Bronchial epithelial cell (primary cell): ENCODE measurements around the gene ESRP2. TPM values are rescaled to one million over a fixed set of nuclear protein-coding genes. Genes with fewer than 3 reads are reported as not detected.

ENCODE experiments used
- DNase-seq: peaks from one replicate; pipeline ENCODE4 v3.0.0-alpha.2; 2010; ENCODE audit warnings: low read depth
- FAIRE-seq: peaks from 2 replicates; lab custom pipeline; 2011; peaks lifted over from hg19 to GRCh38; lab: Jason Lieb, UNC
- H3K27me3 ChIP-seq: 2 replicates; pipeline ENCODE4 v1.5.1; 2011; ENCODE audit warnings: low read length; ENCODE audit not compliant: control insufficient read depth, insufficient read depth
- H3K36me3 ChIP-seq: 2 replicates; pipeline ENCODE4 v1.5.1; 2011; ENCODE audit warnings: low read length; ENCODE audit not compliant: control insufficient read depth, insufficient read depth
- H3K4me3 ChIP-seq: 2 replicates; pipeline ENCODE4 v1.5.1; 2011; ENCODE audit warnings: mild to moderate bottlenecking, low read depth, low read length, control low read depth
- total RNA-seq: library from RNA; depleted of rRNA; stranded (reverse); fragments of >200 nt; gene quantifications from 2 replicates; pipeline ENCODE4 v1.2.1, GENCODE V29; 2014
- TF ChIP-seq, protein P1 (sequence below): IDR thresholded peaks from 2 replicates; pipeline ENCODE4 v1.5.1; 2011; ENCODE audit warnings: mild to moderate bottlenecking, moderate library complexity, low read length, control low read depth, inconsistent platforms; ENCODE audit not compliant: insufficient read depth, severe bottlenecking

The ESRP2 gene
- total RNA-seq, 1 donor from 2014 or later = 49.0 TPM

DNA sequence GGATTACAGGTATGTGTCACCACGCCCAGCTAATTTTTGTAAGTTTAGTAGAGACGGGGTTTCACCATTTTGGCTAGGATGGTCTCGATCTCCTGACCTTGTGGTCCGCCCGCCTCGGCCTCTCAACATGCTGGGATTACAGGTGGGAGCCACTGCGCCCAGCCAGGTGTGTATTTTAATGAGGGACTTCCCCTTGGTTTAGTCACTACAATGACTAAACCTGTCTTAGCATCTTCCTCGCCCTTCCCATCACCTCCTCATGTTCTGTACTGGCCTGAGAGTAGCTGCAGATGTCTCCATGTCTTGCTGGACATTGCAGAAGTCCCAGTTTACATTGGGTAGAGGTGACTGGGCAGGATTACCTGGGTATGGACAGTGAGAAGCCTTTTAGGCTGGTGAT is 38.0 kb upstream of the ESRP2 start:
- no peaks in the 10 kb centered on the region for H3K27me3 ChIP-seq
- H3K36me3 ChIP-seq = peaks cover 4% of the 10 kb centered on the region
- FAIRE-seq (no peak), DNase-seq (peak; percentile 59)
- H3K4me3 ChIP-seq = no peak overlapping the region
- TF ChIP-seq, protein P1, sequence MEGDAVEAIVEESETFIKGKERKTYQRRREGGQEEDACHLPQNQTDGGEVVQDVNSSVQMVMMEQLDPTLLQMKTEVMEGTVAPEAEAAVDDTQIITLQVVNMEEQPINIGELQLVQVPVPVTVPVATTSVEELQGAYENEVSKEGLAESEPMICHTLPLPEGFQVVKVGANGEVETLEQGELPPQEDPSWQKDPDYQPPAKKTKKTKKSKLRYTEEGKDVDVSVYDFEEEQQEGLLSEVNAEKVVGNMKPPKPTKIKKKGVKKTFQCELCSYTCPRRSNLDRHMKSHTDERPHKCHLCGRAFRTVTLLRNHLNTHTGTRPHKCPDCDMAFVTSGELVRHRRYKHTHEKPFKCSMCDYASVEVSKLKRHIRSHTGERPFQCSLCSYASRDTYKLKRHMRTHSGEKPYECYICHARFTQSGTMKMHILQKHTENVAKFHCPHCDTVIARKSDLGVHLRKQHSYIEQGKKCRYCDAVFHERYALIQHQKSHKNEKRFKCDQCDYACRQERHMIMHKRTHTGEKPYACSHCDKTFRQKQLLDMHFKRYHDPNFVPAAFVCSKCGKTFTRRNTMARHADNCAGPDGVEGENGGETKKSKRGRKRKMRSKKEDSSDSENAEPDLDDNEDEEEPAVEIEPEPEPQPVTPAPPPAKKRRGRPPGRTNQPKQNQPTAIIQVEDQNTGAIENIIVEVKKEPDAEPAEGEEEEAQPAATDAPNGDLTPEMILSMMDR = no peak

GRCh38 chr16:68273459-68273858 is 37.5 kb upstream of the ESRP2 start:
- TF ChIP-seq, protein P1 = no peak

DNA sequence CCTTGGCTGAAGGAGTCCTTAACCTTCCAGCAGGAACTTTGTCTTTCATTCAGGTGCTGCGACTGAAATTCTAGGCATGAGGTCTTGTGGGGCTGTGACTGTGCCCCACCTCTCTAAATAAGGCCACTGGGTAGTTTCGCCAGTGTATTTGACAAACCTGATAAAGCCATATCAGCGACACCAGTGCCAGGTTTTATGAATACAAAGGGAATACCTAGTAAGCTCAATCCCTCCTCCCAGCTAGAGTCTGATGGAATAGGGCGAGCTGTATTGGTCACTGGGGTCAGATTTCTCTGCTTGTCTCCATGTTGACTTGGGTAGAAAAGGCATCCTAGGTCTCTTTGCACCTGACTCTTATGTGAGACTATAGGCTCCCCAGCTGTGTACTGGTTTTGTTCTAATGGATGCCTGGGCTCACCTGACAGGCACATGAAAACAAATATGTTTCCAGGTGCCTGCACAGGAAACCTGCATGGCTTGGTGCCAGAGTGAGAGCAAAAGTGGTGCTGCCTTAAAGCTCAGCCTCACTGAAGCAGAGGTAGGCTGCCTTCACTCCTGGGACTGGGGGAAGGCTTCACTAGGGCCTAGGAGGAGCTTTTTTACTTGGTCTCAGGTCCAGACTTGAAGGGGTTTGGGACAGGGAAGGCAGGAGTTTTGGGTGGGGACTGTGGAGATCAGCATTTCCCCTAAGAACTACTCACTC is 36.7 kb upstream of the ESRP2 start:
- peak; percentile 36 for DNase-seq
- Histone ChIP-seq H3K36me3 (peaks cover 6% of the 10 kb centered on the region), H3K4me3 (no peak overlapping the region), H3K27me3 (no peaks in the 10 kb centered on the region)
- FAIRE-seq = no peak
- TF ChIP-seq, protein P1 = no peak

More at GRCh38 chr16:68273459-68273858, 37.5 kb upstream of the ESRP2 start:
- FAIRE-seq (no peak), DNase-seq (peak; percentile 29)
- Histone ChIP-seq H3K27me3 (no peaks in the 10 kb centered on the region), H3K36me3 (peaks cover 4% of the 10 kb centered on the region), H3K4me3 (no peak overlapping the region)

DNA sequence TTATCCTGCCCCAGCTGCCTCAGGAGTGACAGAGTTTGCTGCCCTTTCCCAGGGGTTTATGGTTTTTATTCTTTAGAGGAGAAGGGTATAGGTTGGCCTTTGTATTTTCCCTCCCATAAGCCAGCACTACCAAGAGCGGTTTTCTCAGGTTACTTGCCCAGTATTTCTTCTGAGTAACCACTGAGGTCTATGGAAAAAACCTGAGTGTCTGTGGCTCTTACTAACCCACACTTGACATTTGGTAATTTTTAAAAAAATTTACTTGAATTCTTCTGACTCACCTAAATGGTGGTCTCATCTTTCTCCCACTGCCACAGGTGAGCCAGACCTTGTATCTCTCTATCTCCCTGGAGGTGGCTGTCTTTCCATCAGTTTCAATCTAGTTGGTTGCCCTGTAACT is 34.4 kb upstream of the ESRP2 start:
- TF ChIP-seq, protein P1 = no peak
- peaks cover 6% of the 10 kb centered on the region for H3K36me3 ChIP-seq

GRCh38 chr16:68269793-68270192 is 33.9 kb upstream of the ESRP2 start:
- Histone ChIP-seq H3K4me3 (no peak overlapping the region), H3K27me3 (no peaks in the 10 kb centered on the region), H3K36me3 (peaks cover 4% of the 10 kb centered on the region)
- no peak for DNase-seq
- TF ChIP-seq, protein P1 = no peak
- FAIRE-seq = no peak

More for the DNA sequence above, 34.4 kb upstream of the ESRP2 start:
- H3K27me3 ChIP-seq = no peaks in the 10 kb centered on the region
- FAIRE-seq (no peak), DNase-seq (no peak)
- H3K4me3 ChIP-seq = no peak overlapping the region
